ENCODE measurements around the gene MYOM1.

GRCh38 chr18:3150274-3150673, 69.5 kb downstream of the MYOM1 start:
- TF ChIP-seq POLR2A (IDR thresholded peaks at IDR 0.05) (no peak), CTCF (IDR thresholded peaks at IDR 0.05) (no peak)

Measured in sigmoid colon (tissue), 3 donors.